ENCODE results near the gene PLAAT3.

The PLAAT3 gene

DNA sequence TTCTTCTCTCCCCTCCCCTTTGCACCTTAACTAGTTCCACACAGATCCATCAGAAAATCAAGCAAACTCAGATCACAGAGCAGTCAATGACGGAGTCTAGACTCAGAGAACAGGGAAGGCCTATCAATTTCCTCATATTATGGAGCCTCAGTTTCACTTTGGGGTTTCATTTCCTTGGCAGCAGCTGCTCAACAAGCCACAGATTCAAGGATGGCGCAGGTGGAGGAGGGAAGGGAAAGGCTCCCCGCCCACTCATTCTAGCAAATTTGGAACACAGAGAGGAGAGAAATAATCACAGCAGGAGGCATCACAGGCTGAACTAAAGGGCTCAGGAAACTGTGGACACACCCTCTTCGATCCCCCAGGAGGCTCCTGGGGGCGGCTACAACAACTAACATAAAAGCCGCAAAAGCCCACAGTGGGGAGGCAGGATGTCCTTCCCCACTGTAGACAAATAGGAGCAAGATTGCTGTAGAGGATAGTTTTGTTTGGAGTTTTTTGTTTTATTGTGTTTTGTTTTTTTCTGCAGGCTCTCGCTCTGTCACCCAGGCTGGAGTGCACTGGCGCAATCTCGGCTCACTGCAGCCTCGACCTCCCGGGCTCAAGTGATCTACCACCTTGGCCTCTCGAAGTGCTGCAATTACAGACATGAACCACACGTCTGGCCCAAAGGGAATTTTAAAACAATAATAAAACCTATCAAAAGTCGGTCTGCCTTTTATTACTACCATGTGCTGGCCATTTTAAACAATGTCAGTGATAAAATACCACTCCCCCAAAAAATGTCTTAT, 3.4 kb downstream of the PLAAT3 start (continued):
- TF ChIP-seq, protein P1, sequence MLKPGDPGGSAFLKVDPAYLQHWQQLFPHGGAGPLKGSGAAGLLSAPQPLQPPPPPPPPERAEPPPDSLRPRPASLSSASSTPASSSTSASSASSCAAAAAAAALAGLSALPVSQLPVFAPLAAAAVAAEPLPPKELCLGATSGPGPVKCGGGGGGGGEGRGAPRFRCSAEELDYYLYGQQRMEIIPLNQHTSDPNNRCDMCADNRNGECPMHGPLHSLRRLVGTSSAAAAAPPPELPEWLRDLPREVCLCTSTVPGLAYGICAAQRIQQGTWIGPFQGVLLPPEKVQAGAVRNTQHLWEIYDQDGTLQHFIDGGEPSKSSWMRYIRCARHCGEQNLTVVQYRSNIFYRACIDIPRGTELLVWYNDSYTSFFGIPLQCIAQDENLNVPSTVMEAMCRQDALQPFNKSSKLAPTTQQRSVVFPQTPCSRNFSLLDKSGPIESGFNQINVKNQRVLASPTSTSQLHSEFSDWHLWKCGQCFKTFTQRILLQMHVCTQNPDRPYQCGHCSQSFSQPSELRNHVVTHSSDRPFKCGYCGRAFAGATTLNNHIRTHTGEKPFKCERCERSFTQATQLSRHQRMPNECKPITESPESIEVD (tag by site-specific recombination; IDR thresholded peaks at IDR 0.05) = 0 out of 2 replicates have a peak, but pooled peaks have one; percentile 22
- no peak for TF ChIP-seq ZNF777 (tag by site-specific recombination; IDR thresholded peaks at IDR 0.05; ENCODE audit: borderline replicate concordance)
- no peak for TF ChIP-seq ZNF473 (tag by site-specific recombination; IDR thresholded peaks at IDR 0.05)
- no peak for TF ChIP-seq ZNF221 (tag by site-specific recombination; IDR thresholded peaks at IDR 0.05; ENCODE audit: borderline replicate concordance)
- TF ChIP-seq, protein P2, sequence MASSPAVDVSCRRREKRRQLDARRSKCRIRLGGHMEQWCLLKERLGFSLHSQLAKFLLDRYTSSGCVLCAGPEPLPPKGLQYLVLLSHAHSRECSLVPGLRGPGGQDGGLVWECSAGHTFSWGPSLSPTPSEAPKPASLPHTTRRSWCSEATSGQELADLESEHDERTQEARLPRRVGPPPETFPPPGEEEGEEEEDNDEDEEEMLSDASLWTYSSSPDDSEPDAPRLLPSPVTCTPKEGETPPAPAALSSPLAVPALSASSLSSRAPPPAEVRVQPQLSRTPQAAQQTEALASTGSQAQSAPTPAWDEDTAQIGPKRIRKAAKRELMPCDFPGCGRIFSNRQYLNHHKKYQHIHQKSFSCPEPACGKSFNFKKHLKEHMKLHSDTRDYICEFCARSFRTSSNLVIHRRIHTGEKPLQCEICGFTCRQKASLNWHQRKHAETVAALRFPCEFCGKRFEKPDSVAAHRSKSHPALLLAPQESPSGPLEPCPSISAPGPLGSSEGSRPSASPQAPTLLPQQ (tag by site-specific recombination; IDR thresholded peaks at IDR 0.05) = no peak
- TF ChIP-seq, protein P3, sequence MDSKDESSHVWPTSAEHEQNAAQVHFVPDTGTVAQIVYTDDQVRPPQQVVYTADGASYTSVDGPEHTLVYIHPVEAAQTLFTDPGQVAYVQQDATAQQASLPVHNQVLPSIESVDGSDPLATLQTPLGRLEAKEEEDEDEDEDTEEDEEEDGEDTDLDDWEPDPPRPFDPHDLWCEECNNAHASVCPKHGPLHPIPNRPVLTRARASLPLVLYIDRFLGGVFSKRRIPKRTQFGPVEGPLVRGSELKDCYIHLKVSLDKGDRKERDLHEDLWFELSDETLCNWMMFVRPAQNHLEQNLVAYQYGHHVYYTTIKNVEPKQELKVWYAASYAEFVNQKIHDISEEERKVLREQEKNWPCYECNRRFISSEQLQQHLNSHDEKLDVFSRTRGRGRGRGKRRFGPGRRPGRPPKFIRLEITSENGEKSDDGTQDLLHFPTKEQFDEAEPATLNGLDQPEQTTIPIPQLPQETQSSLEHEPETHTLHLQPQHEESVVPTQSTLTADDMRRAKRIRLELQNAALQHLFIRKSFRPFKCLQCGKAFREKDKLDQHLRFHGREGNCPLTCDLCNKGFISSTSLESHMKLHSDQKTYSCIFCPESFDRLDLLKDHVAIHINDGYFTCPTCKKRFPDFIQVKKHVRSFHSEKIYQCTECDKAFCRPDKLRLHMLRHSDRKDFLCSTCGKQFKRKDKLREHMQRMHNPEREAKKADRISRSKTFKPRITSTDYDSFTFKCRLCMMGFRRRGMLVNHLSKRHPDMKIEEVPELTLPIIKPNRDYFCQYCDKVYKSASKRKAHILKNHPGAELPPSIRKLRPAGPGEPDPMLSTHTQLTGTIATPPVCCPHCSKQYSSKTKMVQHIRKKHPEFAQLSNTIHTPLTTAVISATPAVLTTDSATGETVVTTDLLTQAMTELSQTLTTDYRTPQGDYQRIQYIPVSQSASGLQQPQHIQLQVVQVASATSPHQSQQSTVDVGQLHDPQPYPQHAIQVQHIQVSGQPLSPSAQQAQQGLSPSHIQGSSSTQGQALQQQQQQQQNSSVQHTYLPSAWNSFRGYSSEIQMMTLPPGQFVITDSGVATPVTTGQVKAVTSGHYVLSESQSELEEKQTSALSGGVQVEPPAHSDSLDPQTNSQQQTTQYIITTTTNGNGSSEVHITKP (tag by site-specific recombination; IDR thresholded peaks at IDR 0.05) = no peak
- TF ChIP-seq ZNF223 (tag by site-specific recombination; IDR thresholded peaks at IDR 0.05) = no peak
- no peak for TF ChIP-seq MZF1 (tag by site-specific recombination; IDR thresholded peaks at IDR 0.05; ENCODE audit: borderline replicate concordance)
- TF ChIP-seq ZNF2 (tag by site-specific recombination; IDR thresholded peaks at IDR 0.05) = no peak
- no peak for TF ChIP-seq ZNF416 (tag by site-specific recombination; IDR thresholded peaks at IDR 0.05)

DNA sequence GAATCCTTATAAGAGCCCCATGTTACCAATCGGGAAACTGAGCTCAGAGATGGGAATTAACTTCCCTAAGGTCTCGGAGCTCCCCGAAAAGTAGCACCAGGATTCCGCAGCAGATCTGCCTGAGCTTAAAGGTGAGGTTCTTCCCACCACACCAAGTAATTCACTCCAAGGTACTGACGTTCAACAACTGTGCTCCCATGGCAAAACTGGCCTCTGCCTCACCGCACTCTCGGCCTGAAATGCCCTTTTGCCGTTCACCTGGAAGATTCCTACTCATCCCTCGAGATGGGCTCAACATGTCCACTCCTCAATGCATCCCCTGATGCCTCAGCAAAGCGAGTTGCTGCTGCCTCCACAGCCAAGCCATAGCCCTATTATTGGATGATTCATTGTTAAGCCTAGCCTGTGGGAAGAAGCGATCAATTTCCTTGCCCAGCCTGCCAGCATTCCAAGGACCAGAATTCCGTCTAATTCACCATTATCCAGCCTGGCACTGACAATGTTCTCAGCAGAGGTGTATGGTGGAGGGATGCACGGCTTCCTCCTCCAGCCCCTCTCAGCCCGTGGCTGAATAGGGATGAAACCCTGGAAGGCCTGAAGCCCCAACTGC, 4.2 kb downstream of the PLAAT3 start:
- TF ChIP-seq ZNF473 (tag by site-specific recombination; IDR thresholded peaks at IDR 0.05) = no peak
- TF ChIP-seq, protein P4, sequence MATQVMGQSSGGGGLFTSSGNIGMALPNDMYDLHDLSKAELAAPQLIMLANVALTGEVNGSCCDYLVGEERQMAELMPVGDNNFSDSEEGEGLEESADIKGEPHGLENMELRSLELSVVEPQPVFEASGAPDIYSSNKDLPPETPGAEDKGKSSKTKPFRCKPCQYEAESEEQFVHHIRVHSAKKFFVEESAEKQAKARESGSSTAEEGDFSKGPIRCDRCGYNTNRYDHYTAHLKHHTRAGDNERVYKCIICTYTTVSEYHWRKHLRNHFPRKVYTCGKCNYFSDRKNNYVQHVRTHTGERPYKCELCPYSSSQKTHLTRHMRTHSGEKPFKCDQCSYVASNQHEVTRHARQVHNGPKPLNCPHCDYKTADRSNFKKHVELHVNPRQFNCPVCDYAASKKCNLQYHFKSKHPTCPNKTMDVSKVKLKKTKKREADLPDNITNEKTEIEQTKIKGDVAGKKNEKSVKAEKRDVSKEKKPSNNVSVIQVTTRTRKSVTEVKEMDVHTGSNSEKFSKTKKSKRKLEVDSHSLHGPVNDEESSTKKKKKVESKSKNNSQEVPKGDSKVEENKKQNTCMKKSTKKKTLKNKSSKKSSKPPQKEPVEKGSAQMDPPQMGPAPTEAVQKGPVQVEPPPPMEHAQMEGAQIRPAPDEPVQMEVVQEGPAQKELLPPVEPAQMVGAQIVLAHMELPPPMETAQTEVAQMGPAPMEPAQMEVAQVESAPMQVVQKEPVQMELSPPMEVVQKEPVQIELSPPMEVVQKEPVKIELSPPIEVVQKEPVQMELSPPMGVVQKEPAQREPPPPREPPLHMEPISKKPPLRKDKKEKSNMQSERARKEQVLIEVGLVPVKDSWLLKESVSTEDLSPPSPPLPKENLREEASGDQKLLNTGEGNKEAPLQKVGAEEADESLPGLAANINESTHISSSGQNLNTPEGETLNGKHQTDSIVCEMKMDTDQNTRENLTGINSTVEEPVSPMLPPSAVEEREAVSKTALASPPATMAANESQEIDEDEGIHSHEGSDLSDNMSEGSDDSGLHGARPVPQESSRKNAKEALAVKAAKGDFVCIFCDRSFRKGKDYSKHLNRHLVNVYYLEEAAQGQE (tag by site-specific recombination; IDR thresholded peaks at IDR 0.05) = no peak
- no peak for TF ChIP-seq ZNF302 (tag by site-specific recombination; IDR thresholded peaks at IDR 0.05; ENCODE audit: low read depth)
- no peak for TF ChIP-seq ZNF16 (tag by site-specific recombination; IDR thresholded peaks at IDR 0.05; ENCODE audit: low read depth)
- H3K27ac ChIP-seq (ENCODE audit: extremely low read depth, low read depth, low read length) = no peak overlapping the region
- H3K9me3 ChIP-seq (ENCODE audit: control insufficient read depth, insufficient read depth, low read depth, low read length) = no peaks in the 10 kb centered on the region
- no peaks in the 10 kb centered on the region for H3K36me3 ChIP-seq (ENCODE audit: control insufficient read depth in 2 of 2, insufficient read depth in 1 of 2, low read length in 2 of 2)
- H3K4me1 ChIP-seq (ENCODE audit: control insufficient read depth, insufficient read depth, low read length) = no peaks in the 10 kb centered on the region
- H3K4me3 ChIP-seq (ENCODE audit: low read depth, low read length) = no peak overlapping the region
- ChIA-PET CTCF (interaction anchor here (1.2 kb wide), 1 partner anchor 62 kb away, joined by 3 read pairs; the partner anchor contains the start of gene ATL3), POLR2A (no interaction called here)
